NB4 (cell line): ENCODE data around the gene ANKRD53.

ENCODE experiments used
- DNase-seq: peaks from one replicate; pipeline ENCODE4 v3.0.0; 2010; ENCODE audit warnings: low read depth
- H3K4me3 ChIP-seq: one replicate; pipeline ENCODE4 v1.5.1; 2011; ENCODE audit warnings: mild to moderate bottlenecking, low read depth, low read length, moderate library complexity
- MYC ChIP-seq: IDR thresholded peaks from 2 replicates; pipeline ENCODE4 v1.6.1; 2011; ENCODE audit warnings: low read depth, low read length
- POLR2A ChIP-seq: IDR thresholded peaks from 2 replicates; pipeline ENCODE4 v1.6.1; 2011; ENCODE audit warnings: mild to moderate bottlenecking; ENCODE audit not compliant: insufficient read length; ENCODE audit errors: extremely low read depth
- TF ChIP-seq, protein P1 (sequence below): IDR thresholded peaks from one replicate; pipeline ENCODE4 v1.5.1; 2012; ENCODE audit warnings: low read depth, low read length
- TF ChIP-seq, protein P2 (sequence below): IDR thresholded peaks from 2 replicates; pipeline ENCODE4 v1.6.1; 2011; ENCODE audit warnings: low read depth, low read length

The ANKRD53 gene, protein sequence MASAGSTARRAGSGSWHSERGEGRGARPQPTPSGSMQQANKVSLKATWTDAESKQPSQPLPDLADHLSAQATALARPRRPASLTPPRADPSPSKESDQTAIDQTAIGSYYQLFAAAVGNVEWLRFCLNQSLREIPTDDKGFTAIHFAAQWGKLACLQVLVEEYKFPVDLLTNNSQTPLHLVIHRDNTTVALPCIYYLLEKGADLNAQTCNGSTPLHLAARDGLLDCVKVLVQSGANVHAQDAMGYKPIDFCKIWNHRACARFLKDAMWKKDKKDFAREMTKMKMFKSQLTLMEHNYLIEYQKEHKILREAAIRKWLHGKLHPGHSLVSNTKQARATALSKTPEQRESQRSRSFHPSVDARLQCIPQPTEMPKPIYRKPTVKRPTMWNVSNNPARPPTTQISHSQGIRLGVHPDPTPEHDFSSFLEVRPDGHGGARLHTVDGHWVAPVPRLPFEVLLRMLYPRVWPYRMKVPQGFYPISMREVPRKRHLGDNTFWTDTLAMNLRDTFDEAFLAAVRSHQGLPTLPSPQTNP

DNA sequence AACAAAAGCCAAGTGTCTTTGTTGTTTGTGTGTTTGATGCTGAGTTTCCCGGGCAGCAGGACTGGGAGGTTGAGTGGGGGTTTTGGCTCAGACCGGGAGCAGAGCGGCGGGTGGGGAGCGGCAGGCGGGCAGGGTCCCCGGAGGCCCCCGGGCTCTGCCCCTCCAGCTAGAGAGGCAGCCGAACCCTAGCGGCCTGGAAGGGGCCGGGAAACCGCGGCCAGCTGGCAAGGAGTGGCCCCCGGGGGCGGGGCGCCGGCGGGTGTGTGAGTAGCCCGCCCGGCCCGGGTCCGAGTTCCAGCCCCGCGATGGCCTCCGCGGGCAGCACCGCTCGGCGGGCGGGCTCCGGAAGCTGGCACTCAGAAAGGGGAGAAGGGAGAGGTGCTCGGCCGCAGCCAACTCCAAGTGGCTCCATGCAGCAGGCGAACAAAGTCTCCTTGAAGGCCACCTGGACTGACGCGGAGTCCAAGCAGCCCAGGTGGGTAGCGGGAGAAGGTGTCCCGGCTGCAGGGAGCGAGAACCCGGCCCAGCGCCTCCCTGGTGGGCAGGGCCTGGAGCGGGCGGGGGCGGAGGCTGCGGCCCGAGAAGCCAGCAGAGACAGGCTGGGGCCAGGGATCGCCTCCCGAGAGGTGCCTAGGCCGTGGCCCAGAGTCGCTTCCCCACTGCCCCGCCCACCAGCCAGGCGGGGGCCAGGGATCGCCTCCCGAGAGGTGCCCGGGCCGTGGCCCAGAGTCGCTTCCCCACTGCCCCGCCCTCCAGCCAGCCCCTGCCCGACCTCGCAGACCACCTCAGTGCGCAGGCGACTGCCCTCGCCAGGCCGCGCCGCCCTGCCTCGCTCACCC lies at the start of gene ANKRD53:
Gene ANKRD53 (plus strand): TSS at position 290 of the 839 bp plus-strand sequence. CDS start 16 bp downstream, at position 306.
- no peak for TF ChIP-seq MYC
- TF ChIP-seq, protein P1, sequence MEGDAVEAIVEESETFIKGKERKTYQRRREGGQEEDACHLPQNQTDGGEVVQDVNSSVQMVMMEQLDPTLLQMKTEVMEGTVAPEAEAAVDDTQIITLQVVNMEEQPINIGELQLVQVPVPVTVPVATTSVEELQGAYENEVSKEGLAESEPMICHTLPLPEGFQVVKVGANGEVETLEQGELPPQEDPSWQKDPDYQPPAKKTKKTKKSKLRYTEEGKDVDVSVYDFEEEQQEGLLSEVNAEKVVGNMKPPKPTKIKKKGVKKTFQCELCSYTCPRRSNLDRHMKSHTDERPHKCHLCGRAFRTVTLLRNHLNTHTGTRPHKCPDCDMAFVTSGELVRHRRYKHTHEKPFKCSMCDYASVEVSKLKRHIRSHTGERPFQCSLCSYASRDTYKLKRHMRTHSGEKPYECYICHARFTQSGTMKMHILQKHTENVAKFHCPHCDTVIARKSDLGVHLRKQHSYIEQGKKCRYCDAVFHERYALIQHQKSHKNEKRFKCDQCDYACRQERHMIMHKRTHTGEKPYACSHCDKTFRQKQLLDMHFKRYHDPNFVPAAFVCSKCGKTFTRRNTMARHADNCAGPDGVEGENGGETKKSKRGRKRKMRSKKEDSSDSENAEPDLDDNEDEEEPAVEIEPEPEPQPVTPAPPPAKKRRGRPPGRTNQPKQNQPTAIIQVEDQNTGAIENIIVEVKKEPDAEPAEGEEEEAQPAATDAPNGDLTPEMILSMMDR: no peak
- TF ChIP-seq, protein P2, sequence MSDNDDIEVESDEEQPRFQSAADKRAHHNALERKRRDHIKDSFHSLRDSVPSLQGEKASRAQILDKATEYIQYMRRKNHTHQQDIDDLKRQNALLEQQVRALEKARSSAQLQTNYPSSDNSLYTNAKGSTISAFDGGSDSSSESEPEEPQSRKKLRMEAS: no peak
- TF ChIP-seq POLR2A: no peak
- peak within 1 kb of the TSS; percentile 68 for H3K4me3 ChIP-seq
- DNase-seq: no peak

DNA sequence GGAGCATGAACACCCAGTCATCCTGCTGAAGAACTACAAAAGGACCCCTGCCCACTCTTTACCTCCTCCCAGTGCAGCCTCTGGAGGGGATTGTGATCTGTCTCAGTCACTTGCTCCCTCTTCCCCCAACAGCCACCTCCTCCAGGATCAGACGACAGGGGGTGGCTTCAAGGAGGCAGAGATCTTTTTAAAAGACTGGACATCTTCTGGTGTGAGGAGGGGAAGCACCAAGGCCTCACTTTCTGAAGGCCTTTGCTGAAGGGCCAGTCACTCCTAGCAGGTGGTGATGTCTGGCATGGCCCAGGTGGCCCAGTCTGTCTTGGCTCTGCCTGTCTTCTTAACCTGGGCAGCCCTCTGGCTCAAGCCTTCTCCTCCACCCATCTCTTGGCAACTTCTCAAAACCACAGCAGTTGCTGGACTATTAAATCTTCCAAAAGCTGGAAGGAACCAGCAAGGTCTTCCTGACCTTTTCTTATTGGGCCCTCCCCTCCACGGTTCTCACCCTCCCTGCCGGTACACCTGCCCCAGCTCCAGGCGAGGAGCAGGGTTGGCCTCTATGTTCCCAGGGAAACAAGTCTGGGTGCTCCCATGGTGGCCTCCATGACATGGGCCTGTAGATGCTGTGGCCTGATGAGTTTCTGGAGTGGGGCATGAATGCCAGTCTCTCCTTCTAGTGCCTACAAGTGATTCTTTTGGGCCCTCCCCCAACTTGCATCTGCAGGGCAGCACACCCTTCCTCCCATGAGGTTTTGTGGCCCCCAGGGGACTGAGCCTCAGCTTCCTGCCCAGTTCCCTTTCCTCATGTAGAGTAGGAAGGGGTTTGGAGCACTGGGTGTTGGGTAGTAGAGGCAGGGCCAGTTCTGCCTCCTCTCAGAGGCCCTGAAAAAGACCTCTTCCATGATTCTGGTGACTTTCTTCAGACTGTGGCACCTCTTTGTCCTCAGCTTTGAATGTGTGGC lies 47.8 kb upstream of the ANKRD53 start:
- no peak for TF ChIP-seq POLR2A
- TF ChIP-seq, protein P2: no peak
- no peak overlapping the region for H3K4me3 ChIP-seq
- DNase-seq: peak; percentile 72

DNA sequence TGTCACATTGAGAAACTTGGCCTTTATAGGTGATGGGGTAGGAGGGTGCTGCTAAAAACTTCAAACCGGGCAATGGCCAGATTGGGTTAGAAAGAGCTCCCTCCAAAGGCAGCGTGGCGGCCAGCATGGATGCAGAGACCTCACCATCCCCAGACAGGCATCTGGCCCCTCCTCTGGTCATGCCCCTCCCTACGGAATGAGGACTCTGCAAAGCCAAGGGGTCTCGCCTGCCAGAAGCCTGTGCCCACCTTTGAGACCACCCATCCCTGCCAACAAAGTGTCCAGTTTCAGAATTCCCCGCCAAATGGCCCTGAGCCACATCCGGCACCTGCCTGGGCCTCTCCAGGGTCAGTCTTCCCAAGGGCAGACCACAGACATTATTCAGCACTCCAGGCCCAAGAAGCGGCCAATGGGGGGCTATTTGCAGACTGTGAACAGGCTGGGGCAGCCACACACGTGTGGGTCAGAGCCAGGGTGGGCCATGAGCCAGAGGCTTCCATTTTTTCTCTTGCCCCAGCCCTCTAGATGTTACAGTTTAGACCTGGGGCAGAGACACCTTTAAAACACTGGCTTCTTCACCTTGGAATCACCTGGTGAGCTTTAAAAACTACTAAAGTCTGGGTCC lies 46.9 kb upstream of the ANKRD53 start:
- TF ChIP-seq MYC (no peak), POLR2A (no peak)
- TF ChIP-seq, protein P1: no peak
- TF ChIP-seq, protein P2: no peak
- no peak overlapping the region for H3K4me3 ChIP-seq
- no peak for DNase-seq

DNA sequence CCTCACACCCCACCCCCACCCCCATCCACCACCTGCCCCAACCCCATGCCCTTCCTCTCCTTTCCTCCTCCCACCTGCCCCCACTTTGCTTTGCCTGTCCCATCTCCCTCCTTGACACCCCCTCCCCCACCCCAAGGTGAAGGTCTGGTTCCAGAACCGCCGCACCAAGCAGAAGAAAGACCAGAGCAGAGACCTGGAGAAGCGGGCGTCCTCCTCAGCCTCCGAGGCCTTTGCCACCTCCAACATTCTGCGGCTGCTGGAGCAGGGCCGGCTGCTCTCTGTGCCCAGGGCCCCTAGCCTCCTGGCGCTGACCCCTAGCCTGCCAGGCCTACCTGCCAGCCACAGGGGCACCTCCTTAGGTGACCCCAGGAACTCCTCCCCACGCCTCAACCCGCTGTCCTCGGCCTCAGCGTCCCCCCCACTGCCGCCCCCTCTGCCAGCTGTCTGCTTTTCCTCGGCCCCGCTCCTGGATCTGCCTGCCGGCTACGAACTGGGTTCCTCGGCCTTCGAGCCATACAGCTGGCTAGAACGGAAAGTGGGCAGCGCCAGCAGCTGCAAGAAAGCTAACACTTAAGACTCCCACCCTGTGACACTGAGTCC lies 45.7 kb upstream of the ANKRD53 start:
- TF ChIP-seq, protein P1: no peak
- no peak for TF ChIP-seq POLR2A
- no peak for TF ChIP-seq MYC
- TF ChIP-seq, protein P2: no peak
- no peak overlapping the region for H3K4me3 ChIP-seq

DNA sequence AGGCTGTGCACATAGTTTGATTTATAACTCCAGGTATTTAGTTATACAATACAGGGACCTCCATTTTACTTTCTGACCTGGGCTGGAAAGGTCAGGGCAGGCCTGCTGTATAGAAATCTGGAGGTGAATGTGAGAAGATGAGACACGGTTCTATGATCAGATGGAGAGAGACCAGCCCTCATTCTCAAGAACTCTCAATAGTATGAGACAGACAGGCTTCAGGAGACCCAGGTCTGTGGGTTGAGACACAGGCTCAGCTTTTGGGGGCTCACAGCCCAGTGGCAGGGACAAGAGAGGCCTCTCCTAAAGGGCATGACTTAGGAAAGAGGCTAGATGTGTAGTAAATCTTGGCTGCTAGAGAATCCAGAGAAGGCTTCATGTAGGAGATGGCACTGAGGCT lies 43.4 kb upstream of the ANKRD53 start:
- H3K4me3 ChIP-seq: no peak overlapping the region
- TF ChIP-seq MYC: no peak
- TF ChIP-seq, protein P1: no peak
- TF ChIP-seq POLR2A: no peak
- TF ChIP-seq, protein P2: no peak
- DNase-seq: no peak

More for the DNA sequence above, 45.7 kb upstream of the ANKRD53 start:
- DNase-seq: no peak
